ENCODE data around the gene CLPTM1. TPM values are rescaled to one million over a fixed set of nuclear protein-coding genes. Genes with fewer than 3 reads are reported as not detected.
A peak's percentile ranks its signal among the peaks of the same experiment; 100 is the strongest.
"Not testable (repeated sequence)": the region's sequence is repeated elsewhere in the genome, so short reads cannot be mapped to it uniquely, and the experiment has no call there.

The CLPTM1 gene
- total RNA-seq, 1 experiment from 2014 or later = 106 TPM

- DNase-seq (ENCODE audit: low spot score) = no peak
Measured at GRCh38 chr19:44973982-44974735, 19.0 kb downstream of the CLPTM1 start.

- DNase-seq (ENCODE audit: low spot score) = no peak
Measured at GRCh38 chr19:44974857-44975256, 19.7 kb downstream of the CLPTM1 start.

GRCh38 chr19:44975444-44975843 is 20.3 kb downstream of the CLPTM1 start:
- DNase-seq (ENCODE audit: low spot score) = no peak

GRCh38 chr19:44984005-44984404 is 28.8 kb downstream of the CLPTM1 start:
- DNase-seq (ENCODE audit: low spot score) = no peak

DNA sequence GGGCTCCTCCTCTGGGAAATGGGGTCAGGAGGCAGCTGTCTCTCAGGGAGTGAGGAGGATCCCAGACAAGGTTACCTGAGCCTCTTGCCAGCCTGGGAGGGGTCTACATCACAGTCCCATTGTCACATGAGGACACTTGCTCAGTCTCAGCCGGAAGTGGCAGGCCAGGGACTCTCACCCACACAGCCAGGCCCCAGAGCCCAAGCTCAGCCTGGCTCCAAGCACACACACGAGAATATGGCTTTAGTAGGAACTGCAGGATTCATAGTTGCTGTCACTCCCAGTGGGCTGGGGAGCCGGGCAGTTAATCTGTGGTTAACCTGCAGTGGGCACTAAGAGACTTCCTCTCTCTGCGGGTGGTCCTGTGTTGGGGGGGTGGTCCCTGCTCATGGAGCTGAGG is 30.3 kb downstream of the CLPTM1 start:
- no peak for DNase-seq (ENCODE audit: low spot score)

- no peak for DNase-seq (ENCODE audit: low spot score)
Measured at GRCh38 chr19:44986389-44986788, 31.2 kb downstream of the CLPTM1 start.

GRCh38 chr19:44987148-44987675 is 32.0 kb downstream of the CLPTM1 start:
- DNase-seq (ENCODE audit: low spot score) = no peak

DNA sequence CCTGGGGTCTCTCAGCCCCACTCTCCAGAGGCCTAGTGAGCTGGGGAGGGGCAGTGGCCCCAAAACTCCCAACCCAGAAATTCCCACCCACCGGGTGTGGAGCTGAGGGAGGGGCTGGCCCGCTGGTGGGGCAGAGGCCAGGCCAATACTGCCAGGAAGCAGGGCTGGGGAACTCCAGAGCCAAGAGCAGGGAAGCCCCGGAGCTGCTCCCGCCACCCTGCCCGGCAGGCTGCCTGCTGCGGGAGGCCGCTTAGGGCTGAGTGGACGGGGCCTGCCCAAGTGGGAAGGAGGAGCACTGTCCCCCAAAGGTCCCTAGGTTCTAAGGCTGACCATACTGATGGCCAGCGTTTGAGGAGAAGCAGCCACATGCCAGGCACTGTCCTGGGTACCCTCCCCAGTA is 33.1 kb downstream of the CLPTM1 start:
- no peak for DNase-seq (ENCODE audit: low spot score)

- DNase-seq (ENCODE audit: low spot score) = peak; percentile 77
Measured at GRCh38 chr19:44988896-44989556, 33.8 kb downstream of the CLPTM1 start.

- no peak for DNase-seq (ENCODE audit: low spot score)
Measured at GRCh38 chr19:44990459-44990858, 35.3 kb downstream of the CLPTM1 start.

- DNase-seq (ENCODE audit: low spot score) = no peak
Measured at GRCh38 chr19:44990966-44991365, 35.8 kb downstream of the CLPTM1 start.

GRCh38 chr19:44992336-44993163 is 37.4 kb downstream of the CLPTM1 start:
- no peak for DNase-seq (ENCODE audit: low spot score)

GRCh38 chr19:44993526-44993925 is 38.3 kb downstream of the CLPTM1 start:
- no peak for DNase-seq (ENCODE audit: low spot score)

- DNase-seq (ENCODE audit: low spot score) = no peak
Measured at GRCh38 chr19:44993926-44994537, 38.9 kb downstream of the CLPTM1 start.

GRCh38 chr19:44998025-44998424 is 42.8 kb downstream of the CLPTM1 start:
- DNase-seq (ENCODE audit: low spot score) = no peak

- DNase-seq (ENCODE audit: low spot score) = not testable (repeated sequence)
Measured at GRCh38 chr19:44999131-44999925, 44.1 kb downstream of the CLPTM1 start.

- DNase-seq (ENCODE audit: low spot score) = not testable (repeated sequence)
Measured at GRCh38 chr19:45000665-45001064, 45.5 kb downstream of the CLPTM1 start.

DNA sequence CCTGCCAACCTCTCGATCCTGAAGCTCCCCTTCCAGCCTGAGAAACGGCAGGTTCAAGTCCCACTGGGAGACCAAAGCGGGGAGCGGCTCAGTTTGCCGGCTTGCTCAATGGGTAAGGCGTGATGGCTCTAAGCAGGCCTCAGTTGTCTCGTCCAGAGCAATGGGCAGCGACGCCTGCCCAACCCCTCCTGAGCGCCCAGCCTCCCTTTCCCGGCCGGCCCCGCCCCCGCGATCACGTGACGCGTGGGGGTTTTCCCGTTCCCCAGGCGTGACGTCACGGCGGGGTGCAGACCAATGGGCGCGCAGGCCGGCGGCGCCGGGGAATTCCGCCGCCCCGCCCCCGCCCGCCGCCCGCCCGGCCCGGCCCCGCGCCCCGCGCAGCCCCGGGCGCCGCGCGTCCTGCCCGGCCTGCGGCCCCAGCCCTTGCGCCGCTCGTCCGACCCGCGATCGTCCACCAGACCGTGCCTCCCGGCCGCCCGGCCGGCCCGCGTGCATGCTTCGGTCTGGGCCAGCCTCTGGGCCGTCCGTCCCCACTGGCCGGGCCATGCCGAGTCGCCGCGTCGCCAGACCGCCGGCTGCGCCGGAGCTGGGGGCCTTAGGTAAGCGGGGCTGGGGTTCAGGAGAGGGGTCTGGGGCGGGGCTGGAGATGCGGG is 46.0 kb downstream of the CLPTM1 start, which contains the start of gene RELB:
TSS of gene RELB (plus strand) at position 378 of the 653 bp plus-strand sequence. CDS start at position 494, 116 bp downstream.
- DNase-seq (ENCODE audit: low spot score) = peak; percentile 97

- no peak for DNase-seq (ENCODE audit: low spot score)
Measured at GRCh38 chr19:45003485-45003884, 48.3 kb downstream of the CLPTM1 start.

- DNase-seq (ENCODE audit: low spot score) = no peak
Measured at GRCh38 chr19:45005787-45006186, 50.6 kb downstream of the CLPTM1 start.

Measured in HT-29 (cell line).